A673 (cell line): ENCODE data around the gene PLEKHG3.

Source experiments
- CTCF ChIP-seq: fragments of 300-800, 200-600 bp; sonication (generic); conservative IDR thresholded peaks from 2 replicates; pipeline ENCODE4 v1.5.1; 2017; ENCODE audit warnings: low read depth, mild to moderate bottlenecking, antibody characterized with exemption, low read length, moderate library complexity, mixed read lengths
- EZH2 ChIP-seq: fragments of 200-600 bp; sonication (generic); IDR thresholded peaks from 2 replicates; pipeline ENCODE4 v1.6.1; 2017; ENCODE audit warnings: borderline replicate concordance, low read depth, mild to moderate bottlenecking, mixed read lengths, antibody characterized with exemption, low read length; ENCODE audit not compliant: poor library complexity, severe bottlenecking

- no peak for TF ChIP-seq CTCF
- no peak for TF ChIP-seq EZH2
Observed at GRCh38 chr14:64673316-64673715, 30.9 kb upstream of the PLEKHG3 start.
